HG02885 (cell line): Measurements from ENCODE around the gene GALNT9.
"Not testable (repeated sequence)": the region's sequence is repeated elsewhere in the genome, so short reads cannot be mapped to it uniquely, and the experiment has no call there.

Experiments used
- ATAC-seq: cut with Tn5 transposase; IDR thresholded peaks from one replicate; pipeline ENCODE4 v1.9.1; 2021; ENCODE audit warnings: mild to moderate bottlenecking; ENCODE audit not compliant: unreplicated experiment, poor library complexity

GALNT9 gene

GRCh38 chr12:132257206-132257954, 72.0 kb downstream of the GALNT9 start:
- no peak for ATAC-seq

GRCh38 chr12:132256646-132257045, 72.7 kb downstream of the GALNT9 start:
- no peak for ATAC-seq

- ATAC-seq = no peak
Measured at GRCh38 chr12:132255642-132256041, 73.7 kb downstream of the GALNT9 start.

GRCh38 chr12:132253698-132254480, 75.5 kb downstream of the GALNT9 start:
- ATAC-seq = no peak

GRCh38 chr12:132252981-132253380, 76.4 kb downstream of the GALNT9 start:
- not testable (repeated sequence) for ATAC-seq

- no peak for ATAC-seq
Measured at GRCh38 chr12:132251741-132252490, 77.5 kb downstream of the GALNT9 start.

GRCh38 chr12:132251310-132251709, 78.1 kb downstream of the GALNT9 start:
- ATAC-seq = no peak

GRCh38 chr12:132250707-132251106, 78.7 kb downstream of the GALNT9 start:
- ATAC-seq = no peak

- ATAC-seq = no peak
Measured at GRCh38 chr12:132249689-132250478, 79.5 kb downstream of the GALNT9 start.

- ATAC-seq = no peak
Measured at GRCh38 chr12:132248453-132249167, 80.8 kb downstream of the GALNT9 start.

GRCh38 chr12:132247718-132248452, 81.5 kb downstream of the GALNT9 start:
- ATAC-seq = no peak

GRCh38 chr12:132246997-132247717, 82.2 kb downstream of the GALNT9 start:
- no peak for ATAC-seq

GRCh38 chr12:132245521-132246101, 83.8 kb downstream of the GALNT9 start:
- no peak for ATAC-seq

- ATAC-seq = no peak
Measured at GRCh38 chr12:132244724-132245295, 84.6 kb downstream of the GALNT9 start.

GRCh38 chr12:132243596-132244310, 85.6 kb downstream of the GALNT9 start:
- no peak for ATAC-seq

GRCh38 chr12:132243171-132243570, 86.2 kb downstream of the GALNT9 start:
- not testable (repeated sequence) for ATAC-seq

- ATAC-seq = not testable (repeated sequence)
Measured at GRCh38 chr12:132240669-132241007, 88.8 kb downstream of the GALNT9 start.
